Mesenchymal stem cell (in vitro differentiated cells and primary cell): ENCODE results near the gene EPHB4.
"Not testable (repeated sequence)": the region's sequence is repeated elsewhere in the genome, so short reads cannot be mapped to it uniquely, and the experiment has no call there.

Source experiments
- DNase-seq: peaks from one replicate; pipeline ENCODE4 v3.0.0-alpha.2; 2013
- H2AFZ ChIP-seq: one replicate; pipeline ENCODE4 v1.6.1; 2013; ENCODE audit warnings: low read depth, mild to moderate bottlenecking, control low read depth, inconsistent platforms, low read length, moderate library complexity
- H2AK5ac ChIP-seq: 2 replicates; pipeline ENCODE4 v1.6.1; 2013; ENCODE audit warnings: low read length, moderate library complexity, mild to moderate bottlenecking, inconsistent platforms; ENCODE audit not compliant: severe bottlenecking
- H2BK120ac ChIP-seq: one replicate; pipeline ENCODE4 v1.6.1; 2013; ENCODE audit warnings: low read depth, mild to moderate bottlenecking, inconsistent platforms, low read length, moderate library complexity
- H2BK12ac ChIP-seq, 2 experiments: one replicate each; pipeline ENCODE4 v1.6.1; 2013; ENCODE audit warnings: inconsistent platforms in 2 of 2, low read length in 2 of 2, mild to moderate bottlenecking in 2 of 2, moderate library complexity in 2 of 2, control low read depth in 1 of 2
- H2BK15ac ChIP-seq: one replicate; pipeline ENCODE4 v1.6.1; 2013; ENCODE audit warnings: mild to moderate bottlenecking, low read depth, inconsistent platforms; ENCODE audit not compliant: poor library complexity, severe bottlenecking
- H2BK5ac ChIP-seq: 2 replicates; pipeline ENCODE4 v1.6.1; 2013; ENCODE audit warnings: low read depth, mild to moderate bottlenecking, low read length, control low read depth, inconsistent platforms; ENCODE audit not compliant: poor library complexity, severe bottlenecking
- H3K14ac ChIP-seq, 2 experiments: one replicate each; pipeline ENCODE4 v1.6.1; 2013; ENCODE audit warnings: inconsistent platforms in 2 of 2, low read length in 2 of 2, control low read depth in 1 of 2, mild to moderate bottlenecking in 1 of 2, moderate library complexity in 1 of 2
- H3K18ac ChIP-seq, 2 experiments: one replicate each; pipeline ENCODE4 v1.6.1; 2013; ENCODE audit warnings: inconsistent platforms in 2 of 2, low read length in 2 of 2, control low read depth in 1 of 2, low read depth in 1 of 2, mild to moderate bottlenecking in 1 of 2
- H3K23ac ChIP-seq, 2 experiments: one replicate each; pipeline ENCODE4 v1.6.1; 2013; ENCODE audit warnings: inconsistent platforms in 2 of 2, low read length in 2 of 2, mild to moderate bottlenecking in 2 of 2, moderate library complexity in 2 of 2, control low read depth in 1 of 2
- H3K27ac ChIP-seq: 2 replicates; pipeline ENCODE4 v1.5.1; 2013; ENCODE audit warnings: mild to moderate bottlenecking, moderate library complexity, low read length, control low read depth, inconsistent platforms; ENCODE audit not compliant: poor library complexity, severe bottlenecking
- H3K27me3 ChIP-seq, 2 experiments: 2 replicates each; pipeline versions ENCODE4 v1.6.1 to v1.7.0; 2013; ENCODE audit warnings: low read length in 2 of 2, mild to moderate bottlenecking in 2 of 2, moderate library complexity in 2 of 2, control low read depth in 1 of 2, inconsistent platforms in 1 of 2; ENCODE audit not compliant: control insufficient read depth in 1 of 2, insufficient read depth in 1 of 2
- H3K36me3 ChIP-seq, 2 experiments: 2 replicates each; pipeline versions ENCODE4 v1.6.1 to v1.7.0; 2013; ENCODE audit warnings: low read length in 2 of 2, control low read depth in 1 of 2, inconsistent platforms in 1 of 2, low read depth in 1 of 2, mild to moderate bottlenecking in 1 of 2; ENCODE audit not compliant: insufficient read depth in 2 of 2, control insufficient read depth in 1 of 2
- H3K4ac ChIP-seq, 2 experiments: one replicate each; pipeline ENCODE4 v1.6.1; 2013; ENCODE audit warnings: inconsistent platforms in 2 of 2, low read length in 2 of 2, mild to moderate bottlenecking in 2 of 2, moderate library complexity in 2 of 2, control low read depth in 1 of 2, low read depth in 1 of 2
- H3K4me1 ChIP-seq: 2 replicates; pipeline ENCODE4 v1.6.1; 2013; ENCODE audit warnings: low read depth, low read length, control low read depth; ENCODE audit not compliant: control insufficient read depth, insufficient read depth
- H3K4me2 ChIP-seq: 2 replicates; pipeline ENCODE4 v1.6.1; 2013; ENCODE audit warnings: low read length, mild to moderate bottlenecking, inconsistent platforms; ENCODE audit not compliant: poor library complexity, severe bottlenecking
- H3K4me3 ChIP-seq, 2 experiments: 2 replicates each; pipeline versions ENCODE4 v1.5.1 to v1.7.0; 2013; ENCODE audit warnings: low read length in 2 of 2, mild to moderate bottlenecking in 2 of 2, control low read depth in 1 of 2, low read depth in 1 of 2; ENCODE audit not compliant: insufficient read depth in 1 of 2
- H3K79me1 ChIP-seq: replicated peaks from 2 replicates; pipeline ENCODE4 v1.6.1; 2013; ENCODE audit warnings: mild to moderate bottlenecking, control low read depth, low read length, inconsistent platforms; ENCODE audit not compliant: poor library complexity, severe bottlenecking
- H3K9ac ChIP-seq: 2 replicates; pipeline ENCODE4 v1.7.0; 2013; ENCODE audit warnings: mild to moderate bottlenecking, low read length, moderate library complexity
- H3K9me3 ChIP-seq: 2 replicates; pipeline ENCODE4 v1.7.0; 2013; ENCODE audit warnings: mild to moderate bottlenecking, low read length; ENCODE audit not compliant: control insufficient read depth
- H4K8ac ChIP-seq: one replicate; pipeline ENCODE4 v1.6.1; 2013; ENCODE audit warnings: inconsistent platforms, mild to moderate bottlenecking, low read length, moderate library complexity
- H4K91ac ChIP-seq: one replicate; pipeline ENCODE4 v1.6.1; 2013; ENCODE audit warnings: mild to moderate bottlenecking, low read length, inconsistent platforms
- WGBS: methylation state at CpG from one replicate; pipeline ENCODE4 v1.1.7; 2013; ENCODE audit warnings: mixed read lengths; 5-methylcytosine and 5-hydroxymethylcytosine counted together

Gene EPHB4

GRCh38 chr7:100816515-100816914 is 10.8 kb downstream of the EPHB4 start:
- not testable (repeated sequence) for H3K23ac ChIP-seq, H3K4me3 ChIP-seq, H3K18ac ChIP-seq, H3K27me3 ChIP-seq, H2AK5ac ChIP-seq, H3K9me3 ChIP-seq, H2BK120ac ChIP-seq, H3K14ac ChIP-seq, H4K91ac ChIP-seq, H3K27ac ChIP-seq, H3K4ac ChIP-seq, H3K4me1 ChIP-seq, H2AFZ ChIP-seq, H2BK15ac ChIP-seq, DNase-seq, H3K4me2 ChIP-seq, H4K8ac ChIP-seq, H2BK12ac ChIP-seq, H2BK5ac ChIP-seq, H3K9ac ChIP-seq
- WGBS, result 96% methylated on average over 16 of the region's 16 CpGs
- Histone ChIP-seq H3K36me3 (peaks cover 71 to 91% of the 10 kb centered on the region in 2 experiments), H3K79me1 (peaks cover 33% of the 10 kb centered on the region)

- Histone ChIP-seq H3K4me3 (no peak overlapping the region), H3K4me2 (no peak overlapping the region), H3K4ac (no peak overlapping the region), H4K91ac (no peak overlapping the region), H3K27ac (no peak overlapping the region), H2BK12ac (no peak overlapping the region), H3K9me3 (no peaks in the 10 kb centered on the region), H2BK15ac (no peak overlapping the region), H2BK5ac (no peak overlapping the region), H2BK120ac (no peak overlapping the region), H3K18ac (no peak overlapping the region), H3K4me1 (no peaks in the 10 kb centered on the region), H2AK5ac (no peak overlapping the region), H3K14ac (no peak overlapping the region), H3K79me1 (peaks cover 27% of the 10 kb centered on the region), H3K23ac (no peak overlapping the region), H3K27me3 (no peaks in the 10 kb centered on the region), H4K8ac (no peak overlapping the region), H3K9ac (no peak overlapping the region), H2AFZ (no peak overlapping the region), H3K36me3 (peaks cover 73 to 91% of the 10 kb centered on the region in 2 experiments)
- DNase-seq, result no peak
- 98% methylated on average over 22 of the region's 22 CpGs for WGBS
Measured at GRCh38 chr7:100812729-100813128, 14.6 kb downstream of the EPHB4 start.

- H4K91ac ChIP-seq, result no peak overlapping the region
- no peak overlapping the region for H3K27ac ChIP-seq
- no peak overlapping the region for H2BK12ac ChIP-seq
- H3K36me3 ChIP-seq, result peaks cover 72 to 92% of the 10 kb centered on the region in 2 experiments
- H3K23ac ChIP-seq, result no peak overlapping the region
- H3K9ac ChIP-seq, result no peak overlapping the region
- no peaks in the 10 kb centered on the region for H3K27me3 ChIP-seq
- H3K79me1 ChIP-seq, result peaks cover 30% of the 10 kb centered on the region
- no peak overlapping the region for H2BK120ac ChIP-seq
- H3K18ac ChIP-seq, result no peak overlapping the region
- no peak overlapping the region for H2AK5ac ChIP-seq
- H3K14ac ChIP-seq, result no peak overlapping the region
- WGBS, result 98% methylated on average over 6 of the region's 6 CpGs
- H2BK15ac ChIP-seq, result no peak overlapping the region
- no peak overlapping the region for H2BK5ac ChIP-seq
- H2AFZ ChIP-seq, result no peak overlapping the region
- no peak overlapping the region for H3K4ac ChIP-seq
- no peak overlapping the region for H4K8ac ChIP-seq
- no peaks in the 10 kb centered on the region for H3K9me3 ChIP-seq
- H3K4me1 ChIP-seq, result no peaks in the 10 kb centered on the region
- H3K4me3 ChIP-seq, result no peak overlapping the region
- DNase-seq, result no peak
- no peak overlapping the region for H3K4me2 ChIP-seq
Measured at GRCh38 chr7:100811480-100811879, 15.8 kb downstream of the EPHB4 start.

GRCh38 chr7:100808354-100808875 is 18.9 kb downstream of the EPHB4 start:
- H4K8ac ChIP-seq, result no peak overlapping the region
- DNase-seq, result no peak
- no peak overlapping the region for H2BK12ac ChIP-seq
- H3K27me3 ChIP-seq, result no peaks in the 10 kb centered on the region
- H3K4me3 ChIP-seq, result no peak overlapping the region
- H3K9me3 ChIP-seq, result no peaks in the 10 kb centered on the region
- no peak overlapping the region for H3K14ac ChIP-seq
- WGBS, result 93% methylated on average over 5 of the region's 5 CpGs
- no peak overlapping the region for H2BK15ac ChIP-seq
- no peak overlapping the region for H2AFZ ChIP-seq
- H3K27ac ChIP-seq, result no peak overlapping the region
- no peak overlapping the region for H3K18ac ChIP-seq
- H3K9ac ChIP-seq, result no peak overlapping the region
- H3K4me1 ChIP-seq, result peaks cover 4% of the 10 kb centered on the region
- H2BK5ac ChIP-seq, result no peak overlapping the region
- H3K4ac ChIP-seq, result no peak overlapping the region
- H3K23ac ChIP-seq, result no peak overlapping the region
- no peak overlapping the region for H2AK5ac ChIP-seq
- H3K79me1 ChIP-seq, result peaks cover 25% of the 10 kb centered on the region
- peaks cover 59 to 86% of the 10 kb centered on the region in 2 experiments for H3K36me3 ChIP-seq
- no peak overlapping the region for H4K91ac ChIP-seq
- H2BK120ac ChIP-seq, result no peak overlapping the region
- H3K4me2 ChIP-seq, result no peak overlapping the region
